Endodermal cell (in vitro differentiated cells): Measurements from ENCODE around the gene EPHB1. TPM values are rescaled to one million over a fixed set of nuclear protein-coding genes. Genes with fewer than 3 reads are reported as not detected.

Experiments
- DNase-seq: peaks from one replicate; pipeline ENCODE4 v3.0.0-alpha.2; 2017
- H3K27ac ChIP-seq: 2 replicates; pipeline ENCODE4 v1.5.1; 2013; ENCODE audit warnings: mild to moderate bottlenecking, low read depth, low read length, moderate library complexity
- H3K27me3 ChIP-seq: 2 replicates; pipeline ENCODE4 v1.6.1; 2013; ENCODE audit warnings: mild to moderate bottlenecking, low read length, moderate library complexity; ENCODE audit not compliant: insufficient read depth, control insufficient read depth, poor library complexity, severe bottlenecking
- H3K36me3 ChIP-seq: 2 replicates; pipeline ENCODE4 v1.7.0; 2013; ENCODE audit warnings: mild to moderate bottlenecking, low read length, moderate library complexity; ENCODE audit not compliant: control insufficient read depth, insufficient read depth
- H3K4me1 ChIP-seq: one replicate; pipeline ENCODE4 v1.7.0; 2013; ENCODE audit warnings: low read length; ENCODE audit not compliant: control insufficient read depth, insufficient read depth
- H3K4me3 ChIP-seq: 2 replicates; pipeline ENCODE4 v1.5.1; 2013; ENCODE audit warnings: mild to moderate bottlenecking, low read length, moderate library complexity
- H3K9ac ChIP-seq: 2 replicates; pipeline ENCODE4 v1.6.1; 2013; ENCODE audit warnings: mild to moderate bottlenecking, low read length, moderate library complexity; ENCODE audit not compliant: poor library complexity, severe bottlenecking; ENCODE audit errors: extremely low read depth
- H3K9me3 ChIP-seq: 2 replicates; pipeline ENCODE4 v1.6.1; 2013; ENCODE audit warnings: mild to moderate bottlenecking, low read length, moderate library complexity; ENCODE audit not compliant: control insufficient read depth
- H3K27ac Mint-ChIP-seq: 2 replicates; pipeline ENCODE4 v1.8.0; 2020; ENCODE audit warnings: mixed read lengths
- H3K27me3 Mint-ChIP-seq: 2 replicates; pipeline ENCODE4 v1.8.0; 2021; ENCODE audit warnings: mild to moderate bottlenecking, mixed read lengths; ENCODE audit not compliant: insufficient read depth
- H3K36me3 Mint-ChIP-seq: 2 replicates; pipeline ENCODE4 v1.8.0; 2020; ENCODE audit warnings: low read depth, mixed read lengths
- H3K4me1 Mint-ChIP-seq: 2 replicates; pipeline ENCODE4 v1.8.0; 2020; ENCODE audit warnings: mixed read lengths
- H3K4me3 Mint-ChIP-seq: 2 replicates; pipeline ENCODE4 v1.8.0; 2020; ENCODE audit warnings: mild to moderate bottlenecking, moderate library complexity, mixed read lengths
- H3K9me3 Mint-ChIP-seq: 2 replicates; pipeline ENCODE4 v1.8.0; 2020; ENCODE audit warnings: mild to moderate bottlenecking, mixed read lengths
- WGBS, 2 experiments: methylation state at CpG; one replicate each; pipeline versions ENCODE4 v1.1.5 to v1.1.7; 2013; ENCODE audit warnings: missing lambda C conversion rate in 2 of 2, mixed read lengths in 1 of 2; ENCODE audit not compliant: insufficient coverage in 1 of 2, insufficient read length in 1 of 2; 5-methylcytosine and 5-hydroxymethylcytosine counted together
- total RNA-seq, 2 donors: library from RNA; stranded (reverse); fragmentation: NEBNext Ultra II Directional in 1 of 2; extraction: Animal tissue kit (Norgen Biotek cat#: 25700) in 1 of 2; gene quantifications; 2 replicates in 1 of 2; 3 replicates in 1 of 2; pipeline ENCODE4 v1.2.1, GENCODE V29; 2021
- TF ChIP-seq, protein P1 (sequence below): fragments of 200-600 bp; sonication (generic); conservative IDR thresholded peaks from 2 replicates; pipeline ENCODE4 v1.5.0; 2021; ENCODE audit warnings: antibody characterized with exemption, mild to moderate bottlenecking

EPHB1 gene
- total RNA-seq, 2 donors from 2014 or later = 2.9 to 3.6 TPM

DNA sequence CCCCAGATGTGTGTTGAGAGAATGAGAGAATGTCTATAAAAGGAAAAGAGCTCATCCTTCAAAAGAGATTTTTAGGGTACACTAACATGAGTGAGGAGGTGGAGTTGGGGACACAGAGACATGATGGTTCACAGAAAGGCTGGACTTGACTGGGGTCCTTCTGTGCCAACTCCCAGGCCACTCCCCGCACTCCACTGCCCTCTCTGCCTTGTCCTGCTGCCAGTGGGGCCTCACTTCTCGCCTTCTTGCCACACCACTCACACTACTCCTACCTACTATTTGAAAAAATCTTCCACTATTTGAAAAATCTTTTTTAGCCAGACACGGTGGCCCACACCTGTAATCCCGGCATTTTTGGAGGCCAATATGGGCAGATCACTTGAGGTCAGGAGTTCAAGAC, 298.1 kb downstream of the EPHB1 start:
- DNase-seq = no peak
- Mint-ChIP-seq H3K27ac (no peak overlapping the region), H3K4me1 (peaks cover 9% of the 10 kb centered on the region), H3K27me3 (peaks cover 24% of the 10 kb centered on the region), H3K4me3 (no peak overlapping the region), H3K9me3 (no peaks in the 10 kb centered on the region), H3K36me3 (no peaks in the 10 kb centered on the region)
- 85 to 88% methylated on average over 3 to 4 of the region's 4 CpGs for WGBS, 2 experiments
- Histone ChIP-seq H3K27me3 (peaks cover 21% of the 10 kb centered on the region), H3K36me3 (no peaks in the 10 kb centered on the region), H3K9me3 (no peaks in the 10 kb centered on the region), H3K9ac (no peak overlapping the region), H3K27ac (no peak overlapping the region), H3K4me1 (peaks cover 2% of the 10 kb centered on the region), H3K4me3 (no peak overlapping the region)
- TF ChIP-seq, protein P1, sequence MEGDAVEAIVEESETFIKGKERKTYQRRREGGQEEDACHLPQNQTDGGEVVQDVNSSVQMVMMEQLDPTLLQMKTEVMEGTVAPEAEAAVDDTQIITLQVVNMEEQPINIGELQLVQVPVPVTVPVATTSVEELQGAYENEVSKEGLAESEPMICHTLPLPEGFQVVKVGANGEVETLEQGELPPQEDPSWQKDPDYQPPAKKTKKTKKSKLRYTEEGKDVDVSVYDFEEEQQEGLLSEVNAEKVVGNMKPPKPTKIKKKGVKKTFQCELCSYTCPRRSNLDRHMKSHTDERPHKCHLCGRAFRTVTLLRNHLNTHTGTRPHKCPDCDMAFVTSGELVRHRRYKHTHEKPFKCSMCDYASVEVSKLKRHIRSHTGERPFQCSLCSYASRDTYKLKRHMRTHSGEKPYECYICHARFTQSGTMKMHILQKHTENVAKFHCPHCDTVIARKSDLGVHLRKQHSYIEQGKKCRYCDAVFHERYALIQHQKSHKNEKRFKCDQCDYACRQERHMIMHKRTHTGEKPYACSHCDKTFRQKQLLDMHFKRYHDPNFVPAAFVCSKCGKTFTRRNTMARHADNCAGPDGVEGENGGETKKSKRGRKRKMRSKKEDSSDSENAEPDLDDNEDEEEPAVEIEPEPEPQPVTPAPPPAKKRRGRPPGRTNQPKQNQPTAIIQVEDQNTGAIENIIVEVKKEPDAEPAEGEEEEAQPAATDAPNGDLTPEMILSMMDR = no peak

DNA sequence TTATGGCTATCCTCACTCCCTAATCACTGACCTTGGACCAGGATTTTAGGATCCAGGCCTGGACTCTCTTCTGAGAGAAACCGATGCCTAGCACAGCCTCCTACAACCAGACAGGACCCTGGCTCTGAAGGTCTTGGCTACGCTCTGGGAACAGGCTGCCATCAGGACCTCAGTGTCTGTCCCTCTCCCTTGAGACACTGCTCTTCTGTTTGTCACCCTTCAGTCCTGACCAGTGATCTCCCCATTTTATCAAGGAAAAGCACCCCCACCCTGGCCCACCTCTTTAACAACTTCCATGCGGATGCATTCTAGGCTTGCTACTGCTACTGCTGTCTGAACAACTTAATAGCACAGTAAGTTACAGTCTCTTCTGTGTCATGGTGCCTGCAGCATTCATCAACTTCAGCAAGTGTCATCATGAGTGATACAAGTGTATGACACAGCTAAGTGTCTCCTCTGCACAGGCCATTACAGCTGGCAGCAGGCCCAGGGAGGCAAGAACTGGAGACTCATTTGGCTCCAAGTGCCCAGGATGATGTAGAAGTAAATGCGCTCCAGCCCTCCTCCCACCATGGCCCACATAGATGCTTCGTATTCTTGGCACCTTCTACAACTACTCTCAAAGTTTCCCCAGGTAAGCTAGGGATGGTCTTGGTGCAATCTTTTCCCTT, 302.4 kb downstream of the EPHB1 start:
- no peaks in the 10 kb centered on the region for H3K9me3 Mint-ChIP-seq
- H3K9ac ChIP-seq = no peak overlapping the region
- H3K36me3 Mint-ChIP-seq = no peaks in the 10 kb centered on the region
- no peak overlapping the region for H3K4me3 Mint-ChIP-seq
- H3K27me3 ChIP-seq = peaks cover 10% of the 10 kb centered on the region
- peak; percentile 13 for DNase-seq
- peaks cover 11% of the 10 kb centered on the region for H3K4me1 Mint-ChIP-seq
- no peak overlapping the region for H3K27ac Mint-ChIP-seq
- TF ChIP-seq, protein P1 = no peak
- no peaks in the 10 kb centered on the region for H3K4me1 ChIP-seq
- H3K36me3 ChIP-seq = no peaks in the 10 kb centered on the region
- 62 to 78% methylated on average over 3 to 5 of the region's 5 CpGs for WGBS, 2 experiments
- no peak overlapping the region for H3K4me3 ChIP-seq
- H3K27me3 Mint-ChIP-seq = peaks cover 15% of the 10 kb centered on the region
- no peak overlapping the region for H3K27ac ChIP-seq
- H3K9me3 ChIP-seq = no peaks in the 10 kb centered on the region

GRCh38 chr3:135099734-135100355, 304.8 kb downstream of the EPHB1 start:
- 61 to 78% methylated on average over 3 to 4 of the region's 5 CpGs for WGBS, 2 experiments
- TF ChIP-seq, protein P1 = no peak
- Histone ChIP-seq H3K27me3 (peaks cover 8% of the 10 kb centered on the region), H3K9ac (no peak overlapping the region), H3K27ac (no peak overlapping the region), H3K4me3 (no peak overlapping the region), H3K4me1 (no peaks in the 10 kb centered on the region), H3K9me3 (no peaks in the 10 kb centered on the region), H3K36me3 (no peaks in the 10 kb centered on the region)
- Mint-ChIP-seq H3K36me3 (no peaks in the 10 kb centered on the region), H3K4me1 (peaks cover 11% of the 10 kb centered on the region), H3K9me3 (no peaks in the 10 kb centered on the region), H3K27me3 (peaks cover 2% of the 10 kb centered on the region), H3K27ac (no peak overlapping the region), H3K4me3 (no peak overlapping the region)
- DNase-seq = no peak
